OCI-LY7 (cell line): ENCODE measurements around the gene ETV5. TPM values are rescaled to one million over a fixed set of nuclear protein-coding genes. Genes with fewer than 3 reads are reported as not detected.

ENCODE experiments used
- BruUV-seq: library from RNA; stranded (reverse); fragments of 400-500 nt; replicated peaks from 2 replicates; lab custom pipeline; 2021; lab: Mats Ljungman, UMichigan
- CTCF ChIA-PET: fragments of 300-600 bp; sonication (Branson Sonifier 250); formaldehyde crosslinking; loops from one replicate; lab custom pipeline; 2022; ENCODE audit warnings: antibody characterized with exemption; ENCODE audit not compliant: unreplicated experiment; lab: Charles Lee
- POLR2A ChIA-PET: fragments of 300-600 bp; sonication (Branson Sonifier 250); formaldehyde crosslinking; loops from one replicate; lab custom pipeline; 2022; ENCODE audit warnings: antibody characterized with exemption; lab: Charles Lee
- DNase-seq: peaks from one replicate; pipeline ENCODE4 v3.0.0-alpha.2; 2015; ENCODE audit warnings: low spot score
- H2AFZ ChIP-seq: fragments of 200-600 bp; sonication (generic), shearing (Covaris generic); 2 replicates; pipeline ENCODE4 v1.6.1; 2014; ENCODE audit warnings: mild to moderate bottlenecking, antibody characterized with exemption, low read length, moderate library complexity
- H3K27ac ChIP-seq: fragments of 200-600 bp; sonication (generic); 2 replicates; pipeline ENCODE4 v1.5.1; 2014; ENCODE audit warnings: mixed run types, low read depth, mild to moderate bottlenecking, moderate library complexity, low read length, inconsistent platforms; ENCODE audit not compliant: poor library complexity, severe bottlenecking
- H3K36me3 ChIP-seq: fragments of 200-600 bp; sonication (generic); 2 replicates; pipeline ENCODE4 v1.6.1; 2014; ENCODE audit warnings: mild to moderate bottlenecking, antibody characterized with exemption, low read length, moderate library complexity, mixed read lengths; ENCODE audit not compliant: insufficient read depth
- H3K4me1 ChIP-seq: fragments of 200-600 bp; sonication (generic); 2 replicates; pipeline ENCODE4 v1.5.1; 2014; ENCODE audit warnings: mild to moderate bottlenecking, low read length; ENCODE audit not compliant: insufficient read depth, poor library complexity, severe bottlenecking
- H3K4me2 ChIP-seq: fragments of 200-600 bp; sonication (generic); 2 replicates; pipeline ENCODE4 v1.6.1; 2014; ENCODE audit warnings: mild to moderate bottlenecking, low read length
- H3K4me3 ChIP-seq: fragments of 200-600 bp; sonication (generic); 2 replicates; pipeline ENCODE4 v1.5.1; 2014; ENCODE audit warnings: mild to moderate bottlenecking, low read depth, low read length; ENCODE audit not compliant: poor library complexity, severe bottlenecking
- H3K79me2 ChIP-seq: fragments of 200-600 bp; sonication (generic); 2 replicates; pipeline ENCODE4 v1.6.1; 2016; ENCODE audit warnings: low read depth, mild to moderate bottlenecking, low read length, moderate library complexity, mixed read lengths; ENCODE audit not compliant: insufficient read depth
- H3K9me2 ChIP-seq: fragments of 200-600 bp; sonication (generic); 2 replicates; pipeline ENCODE4 v1.6.1; 2016; ENCODE audit warnings: mild to moderate bottlenecking, low read length, mixed read lengths; ENCODE audit not compliant: insufficient read depth
- H3K9me3 ChIP-seq: fragments of 200-600 bp; sonication (generic); 2 replicates; pipeline ENCODE4 v1.6.1; 2014; ENCODE audit warnings: mild to moderate bottlenecking, mixed run types, low read length, mixed read lengths
- H4K20me1 ChIP-seq: fragments of 200-600 bp; sonication (generic); 2 replicates; pipeline ENCODE4 v1.6.1; 2014; ENCODE audit warnings: mild to moderate bottlenecking, antibody characterized with exemption, low read length, moderate library complexity, mixed read lengths; ENCODE audit not compliant: insufficient read depth
- EZH2phosphoT487 ChIP-seq: fragments of 200-600 bp; sonication (generic); IDR thresholded peaks from 2 replicates; pipeline ENCODE4 v1.6.1; 2018; ENCODE audit warnings: low read depth, borderline replicate concordance, mild to moderate bottlenecking, mixed run types, antibody characterized with exemption, low read length, moderate library complexity, mixed read lengths
- intact Hi-C: fragments of 100-400 bp; cut with micrococcal nuclease; formaldehyde crosslinking; loops from one replicate; pipeline ENCODE4 v1.10.0; 2022; ENCODE audit not compliant: unreplicated experiment
- total RNA-seq, 2 experiments: library from RNA; depleted of rRNA in 1 of 2; stranded (reverse); fragments of >200 nt in 1 of 2; shearing (Covaris generic) in 1 of 2; gene quantifications; 2 replicates each; pipeline ENCODE4 v1.2.3, GENCODE V29; 2014 to 2022
- TF ChIP-seq, protein P1 (sequence below): fragments of 200-600 bp; sonication (generic); conservative IDR thresholded peaks from 2 replicates; pipeline ENCODE4 v1.5.1; 2014; ENCODE audit warnings: mild to moderate bottlenecking, antibody characterized with exemption, low read length, moderate library complexity, mixed read lengths

Gene ETV5
- total RNA-seq, 2 experiments from 2014 or later = 0.85 to 1.1 TPM

DNA sequence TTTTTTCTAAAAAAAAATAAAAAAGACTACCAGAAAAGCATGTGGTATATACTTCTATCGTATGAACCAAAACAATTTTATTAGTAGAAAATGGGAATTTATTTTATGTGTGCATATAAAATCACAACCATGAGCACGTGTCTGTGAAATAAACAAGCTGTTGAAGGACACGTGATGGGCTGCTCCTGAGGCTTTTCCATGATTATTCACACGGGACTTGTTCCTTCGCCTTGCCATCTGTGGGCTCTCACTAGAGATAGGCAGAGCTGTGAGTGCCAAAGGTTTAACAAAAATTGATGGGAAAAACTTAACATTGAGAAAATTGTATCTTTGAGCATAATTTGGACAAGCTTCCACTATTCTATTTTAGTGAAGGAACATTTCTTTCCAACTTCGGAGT, 12.4 kb upstream of the ETV5 start:
- no peaks in the 10 kb centered on the region for H3K9me2 ChIP-seq
- H3K79me2 ChIP-seq = no peaks in the 10 kb centered on the region
- BruUV-seq = no TSS peak
- POLR2A ChIA-PET = interaction anchor here (0.6 kb wide), 2 partner anchors 79 to 253 kb away, joined by 3 read pairs; no protein-coding TSS in a partner anchor
- H3K36me3 ChIP-seq = no peaks in the 10 kb centered on the region
- intact Hi-C loops = no loop called here
- no peak overlapping the region for H3K4me3 ChIP-seq
- DNase-seq = no peak
- no peak overlapping the region for H3K27ac ChIP-seq
- no peaks in the 10 kb centered on the region for H4K20me1 ChIP-seq
- H3K4me2 ChIP-seq = no peak overlapping the region
- no peaks in the 10 kb centered on the region for H3K4me1 ChIP-seq
- H3K9me3 ChIP-seq = no peaks in the 10 kb centered on the region
- CTCF ChIA-PET = interaction anchor here (0.6 kb wide), 1 partner anchor 17 kb away, joined by 3 read pairs; no protein-coding TSS in a partner anchor
- H2AFZ ChIP-seq = no peak overlapping the region
- TF ChIP-seq, protein P1, sequence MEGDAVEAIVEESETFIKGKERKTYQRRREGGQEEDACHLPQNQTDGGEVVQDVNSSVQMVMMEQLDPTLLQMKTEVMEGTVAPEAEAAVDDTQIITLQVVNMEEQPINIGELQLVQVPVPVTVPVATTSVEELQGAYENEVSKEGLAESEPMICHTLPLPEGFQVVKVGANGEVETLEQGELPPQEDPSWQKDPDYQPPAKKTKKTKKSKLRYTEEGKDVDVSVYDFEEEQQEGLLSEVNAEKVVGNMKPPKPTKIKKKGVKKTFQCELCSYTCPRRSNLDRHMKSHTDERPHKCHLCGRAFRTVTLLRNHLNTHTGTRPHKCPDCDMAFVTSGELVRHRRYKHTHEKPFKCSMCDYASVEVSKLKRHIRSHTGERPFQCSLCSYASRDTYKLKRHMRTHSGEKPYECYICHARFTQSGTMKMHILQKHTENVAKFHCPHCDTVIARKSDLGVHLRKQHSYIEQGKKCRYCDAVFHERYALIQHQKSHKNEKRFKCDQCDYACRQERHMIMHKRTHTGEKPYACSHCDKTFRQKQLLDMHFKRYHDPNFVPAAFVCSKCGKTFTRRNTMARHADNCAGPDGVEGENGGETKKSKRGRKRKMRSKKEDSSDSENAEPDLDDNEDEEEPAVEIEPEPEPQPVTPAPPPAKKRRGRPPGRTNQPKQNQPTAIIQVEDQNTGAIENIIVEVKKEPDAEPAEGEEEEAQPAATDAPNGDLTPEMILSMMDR = no peak
- no peak for TF ChIP-seq EZH2phosphoT487

DNA sequence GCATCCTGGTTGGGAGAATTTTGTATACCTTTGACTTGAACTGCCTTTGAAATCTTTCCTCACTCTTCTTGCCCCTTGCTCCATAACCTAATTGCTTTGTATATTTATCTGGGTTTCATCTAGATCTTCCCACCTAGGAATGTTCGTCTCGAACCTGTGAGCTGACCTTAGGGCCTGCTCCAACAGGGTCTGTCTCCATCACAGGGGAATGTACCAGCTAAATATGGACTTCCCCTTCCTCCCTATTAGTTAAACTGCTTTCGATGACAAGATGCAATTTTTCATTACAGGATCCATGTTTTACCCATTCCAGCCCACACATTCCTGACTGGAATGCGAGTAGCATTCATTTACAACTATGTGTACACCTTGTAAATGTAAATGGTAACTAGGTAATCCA, 10.6 kb upstream of the ETV5 start:
- Histone ChIP-seq H3K36me3 (no peaks in the 10 kb centered on the region), H3K9me3 (no peaks in the 10 kb centered on the region), H3K4me2 (no peak overlapping the region), H3K27ac (no peak overlapping the region), H3K4me3 (no peak overlapping the region), H3K9me2 (no peaks in the 10 kb centered on the region), H3K79me2 (no peaks in the 10 kb centered on the region), H4K20me1 (no peaks in the 10 kb centered on the region), H2AFZ (no peak overlapping the region), H3K4me1 (no peaks in the 10 kb centered on the region)
- intact Hi-C loops = no loop called here
- TF ChIP-seq, protein P1 = no peak
- no peak for TF ChIP-seq EZH2phosphoT487
- CTCF ChIA-PET = no interaction called here
- POLR2A ChIA-PET = no interaction called here
- no TSS peak for BruUV-seq
- no peak for DNase-seq

DNA sequence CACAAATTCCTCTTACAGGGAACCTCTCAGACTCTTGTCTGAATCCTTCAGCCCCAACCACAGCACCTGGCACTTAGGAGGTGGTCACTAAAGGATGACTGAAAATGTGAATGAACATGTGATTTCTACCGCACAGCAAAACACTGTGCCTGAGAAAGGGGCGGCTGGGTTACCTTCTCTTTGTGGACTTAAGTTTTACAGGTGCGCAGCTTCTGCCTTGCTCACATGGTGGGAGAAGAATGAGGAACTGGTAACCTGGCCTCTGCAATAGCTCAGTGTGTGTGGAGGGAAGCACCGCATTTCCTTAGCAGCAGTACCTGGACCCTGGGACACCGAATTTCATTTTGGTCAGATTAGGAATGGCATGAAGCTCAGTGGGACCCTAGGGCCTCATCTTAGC, 9.8 kb upstream of the ETV5 start:
- DNase-seq = peak; percentile 7
- H3K9me2 ChIP-seq = no peaks in the 10 kb centered on the region
- no peaks in the 10 kb centered on the region for H3K79me2 ChIP-seq
- intact Hi-C loops = no loop called here
- ChIA-PET POLR2A (interaction anchor here (0.7 kb wide), 1 partner anchor 182 kb away, joined by 3 read pairs; no protein-coding TSS in a partner anchor), CTCF (no interaction called here)
- H3K36me3 ChIP-seq = no peaks in the 10 kb centered on the region
- no peak for TF ChIP-seq EZH2phosphoT487
- TF ChIP-seq, protein P1 = no peak
- BruUV-seq = no TSS peak
- H2AFZ ChIP-seq = no peak overlapping the region
- H3K27ac ChIP-seq = no peak overlapping the region
- H3K4me2 ChIP-seq = no peak overlapping the region
- no peaks in the 10 kb centered on the region for H4K20me1 ChIP-seq
- no peak overlapping the region for H3K4me3 ChIP-seq
- no peaks in the 10 kb centered on the region for H3K9me3 ChIP-seq
- no peaks in the 10 kb centered on the region for H3K4me1 ChIP-seq
